ENCODE data around the gene SPNS3.

SPNS3 gene

DNA sequence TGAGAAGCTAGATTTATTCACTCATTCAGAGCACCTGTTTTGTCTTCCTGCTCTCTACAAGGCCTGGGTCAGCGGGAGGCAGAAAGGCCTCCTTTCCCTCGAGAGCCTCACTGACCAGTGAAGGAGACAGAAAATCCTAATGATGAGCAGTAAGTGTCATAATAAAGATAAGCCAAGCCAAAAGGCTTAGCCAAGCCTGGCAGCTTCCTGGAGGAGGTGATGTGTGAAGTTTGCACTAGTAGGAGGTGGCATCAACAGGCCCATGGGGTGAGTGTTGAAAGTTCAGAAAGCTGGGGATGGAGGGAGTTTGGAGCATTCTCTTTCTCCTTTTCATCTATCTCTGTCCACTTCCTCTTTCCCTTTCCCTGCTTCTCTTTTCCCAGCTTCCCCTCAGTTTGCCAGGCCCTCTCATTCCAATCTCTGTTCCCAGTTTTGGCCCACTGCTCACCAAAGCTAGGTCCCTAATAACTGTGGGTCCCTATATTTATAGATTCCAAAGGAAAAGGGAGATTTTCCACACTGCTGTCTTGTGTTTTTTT lies 16.5 kb upstream of the SPNS3 start:
- H2BK120ac ChIP-seq (ENCODE audit: insufficient read depth, low read length, poor library complexity), result no peak overlapping the region
- no peaks in the 10 kb centered on the region for H3K36me3 ChIP-seq (ENCODE audit: control insufficient read depth in 1 of 2, insufficient read depth in 2 of 2, low read length in 2 of 2)
- DNase-seq, result no peak
- H3K27ac ChIP-seq (ENCODE audit: low read depth, low read length), result no peak overlapping the region
- H3K23ac ChIP-seq (ENCODE audit: low read length), result no peak overlapping the region
- no peak overlapping the region for H3K4me2 ChIP-seq (ENCODE audit: low read length)
- H3K4me3 ChIP-seq (ENCODE audit: low read depth, low read length), result no peak overlapping the region
- H4K8ac ChIP-seq (ENCODE audit: low read depth, low read length), result no peak overlapping the region
- no peak overlapping the region for H4K91ac ChIP-seq (ENCODE audit: low read depth, low read length)
- no peak overlapping the region for H3K14ac ChIP-seq (ENCODE audit: low read length)
- H3K9ac ChIP-seq (ENCODE audit: low read length), result no peak overlapping the region
- no peaks in the 10 kb centered on the region for H3K79me2 ChIP-seq (ENCODE audit: control insufficient read depth, insufficient read depth, low read length, poor library complexity)
- no peak overlapping the region for H2AK5ac ChIP-seq (ENCODE audit: low read length)
- H3K79me1 ChIP-seq (ENCODE audit: low read length), result peaks cover 7% of the 10 kb centered on the region
- no peak overlapping the region for H2BK5ac ChIP-seq (ENCODE audit: low read depth, low read length, poor library complexity)
- H4K12ac ChIP-seq (ENCODE audit: low read depth, low read length), result no peak overlapping the region
- peaks cover 3 to 5% of the 10 kb centered on the region in 2 experiments for H3K4me1 ChIP-seq (ENCODE audit: control insufficient read depth in 1 of 2, insufficient read depth in 2 of 2, low read length in 2 of 2)
- H2BK12ac ChIP-seq (ENCODE audit: low read length), result no peak overlapping the region
- H3K18ac ChIP-seq (ENCODE audit: low read length), result no peak overlapping the region
- no peaks in the 10 kb centered on the region for H3K9me3 ChIP-seq (ENCODE audit: insufficient read depth, low read depth, low read length)
- no peak overlapping the region for H2AFZ ChIP-seq (ENCODE audit: insufficient read depth, low read length, poor library complexity)
- H3K4ac ChIP-seq (ENCODE audit: low read depth, low read length), result no peak overlapping the region
- no CpG with 5 or more reads among the region's 2 CpGs for WGBS (ENCODE audit: extremely low coverage, insufficient coverage, insufficient read length)
- H3K27me3 ChIP-seq (ENCODE audit: insufficient read depth, low read length), result no peaks in the 10 kb centered on the region

DNA sequence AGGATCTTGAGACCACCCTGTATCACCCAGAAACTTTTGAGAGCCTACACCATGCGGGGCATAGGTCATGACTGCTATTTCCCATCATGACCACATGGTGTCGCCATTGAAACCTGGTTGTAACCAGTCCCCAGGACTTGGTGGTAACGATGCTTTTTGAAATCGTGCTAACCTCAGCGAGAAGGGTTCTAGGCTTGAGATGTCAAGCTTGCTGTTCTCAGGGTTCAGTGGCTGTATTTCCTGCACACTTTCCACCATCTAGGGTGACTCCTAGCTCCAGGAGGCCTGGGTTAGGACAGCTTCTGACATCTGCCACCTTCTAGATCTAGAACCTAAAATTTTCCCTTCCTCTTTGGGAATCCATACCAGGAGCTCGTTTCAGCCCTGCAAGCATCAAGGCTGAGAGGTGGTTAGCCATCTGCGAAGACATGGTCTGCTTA lies 13.0 kb upstream of the SPNS3 start:
- no peak overlapping the region for H3K18ac ChIP-seq (ENCODE audit: low read length)
- peak overlapping the region; percentile 43 for H3K4ac ChIP-seq (ENCODE audit: low read depth, low read length)
- H3K27ac ChIP-seq (ENCODE audit: low read depth, low read length), result no peak overlapping the region
- peak; percentile 43 to 83 for DNase-seq
- WGBS (ENCODE audit: extremely low coverage, insufficient coverage, insufficient read length), result no CpG with 5 or more reads among the region's 7 CpGs
- H3K9ac ChIP-seq (ENCODE audit: low read length), result no peak overlapping the region
- H2BK120ac ChIP-seq (ENCODE audit: insufficient read depth, low read length, poor library complexity), result peak overlapping the region; percentile 72
- H3K23ac ChIP-seq (ENCODE audit: low read length), result no peak overlapping the region
- H2AFZ ChIP-seq (ENCODE audit: insufficient read depth, low read length, poor library complexity), result peak overlapping the region; percentile 32
- H2BK5ac ChIP-seq (ENCODE audit: low read depth, low read length, poor library complexity), result peak overlapping the region; percentile 47
- H3K36me3 ChIP-seq (ENCODE audit: control insufficient read depth in 1 of 2, insufficient read depth in 2 of 2, low read length in 2 of 2), result no peaks in the 10 kb centered on the region
- H3K27me3 ChIP-seq (ENCODE audit: insufficient read depth, low read length), result no peaks in the 10 kb centered on the region
- H3K79me1 ChIP-seq (ENCODE audit: low read length), result peaks cover 8% of the 10 kb centered on the region
- H2BK12ac ChIP-seq (ENCODE audit: low read length), result peak overlapping the region; percentile 70
- peaks cover 2 to 3% of the 10 kb centered on the region in 2 experiments for H3K4me1 ChIP-seq (ENCODE audit: control insufficient read depth in 1 of 2, insufficient read depth in 2 of 2, low read length in 2 of 2)
- no peak overlapping the region for H2AK5ac ChIP-seq (ENCODE audit: low read length)
- no peak overlapping the region for H3K4me3 ChIP-seq (ENCODE audit: low read depth, low read length)
- peak overlapping the region; percentile 53 for H3K14ac ChIP-seq (ENCODE audit: low read length)
- peak overlapping the region; percentile 65 for H4K91ac ChIP-seq (ENCODE audit: low read depth, low read length)
- no peak overlapping the region for H4K12ac ChIP-seq (ENCODE audit: low read depth, low read length)
- peak overlapping the region; percentile 13 for H3K4me2 ChIP-seq (ENCODE audit: low read length)
- H3K9me3 ChIP-seq (ENCODE audit: insufficient read depth, low read depth, low read length), result no peaks in the 10 kb centered on the region
- no peaks in the 10 kb centered on the region for H3K79me2 ChIP-seq (ENCODE audit: control insufficient read depth, insufficient read depth, low read length, poor library complexity)
- peak overlapping the region; percentile 41 for H4K8ac ChIP-seq (ENCODE audit: low read depth, low read length)

DNA sequence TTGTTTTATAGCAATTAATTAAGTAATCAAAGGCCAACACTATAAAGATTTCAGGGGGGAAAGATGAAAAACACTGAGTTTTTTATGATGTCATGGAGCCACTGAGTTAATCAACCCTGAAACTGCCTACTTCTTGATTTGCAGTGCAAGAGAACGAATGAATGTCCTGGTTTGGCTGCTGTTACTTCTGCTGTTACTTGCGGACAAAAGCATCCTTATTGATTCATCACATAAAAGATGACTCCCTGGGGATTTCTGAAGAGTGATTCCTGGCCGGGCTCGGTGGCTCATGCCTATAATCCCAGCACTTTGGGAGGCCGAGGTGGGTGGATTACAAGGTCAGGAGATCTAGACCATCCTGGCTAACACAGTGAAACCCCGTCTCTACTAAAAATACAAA lies 10.9 kb upstream of the SPNS3 start:
- no peak overlapping the region for H2AK5ac ChIP-seq (ENCODE audit: low read length)
- no peak overlapping the region for H3K14ac ChIP-seq (ENCODE audit: low read length)
- no peak overlapping the region for H2BK120ac ChIP-seq (ENCODE audit: insufficient read depth, low read length, poor library complexity)
- peaks cover 2 to 3% of the 10 kb centered on the region in 2 experiments for H3K4me1 ChIP-seq (ENCODE audit: control insufficient read depth in 1 of 2, insufficient read depth in 2 of 2, low read length in 2 of 2)
- no peaks in the 10 kb centered on the region for H3K79me2 ChIP-seq (ENCODE audit: control insufficient read depth, insufficient read depth, low read length, poor library complexity)
- no peak overlapping the region for H4K12ac ChIP-seq (ENCODE audit: low read depth, low read length)
- no peak overlapping the region for H3K23ac ChIP-seq (ENCODE audit: low read length)
- DNase-seq, result no peak
- H3K36me3 ChIP-seq (ENCODE audit: control insufficient read depth in 1 of 2, insufficient read depth in 2 of 2, low read length in 2 of 2), result no peaks in the 10 kb centered on the region
- no peak overlapping the region for H4K91ac ChIP-seq (ENCODE audit: low read depth, low read length)
- H3K4me3 ChIP-seq (ENCODE audit: low read depth, low read length), result no peak overlapping the region
- no CpG with 5 or more reads among the region's 6 CpGs for WGBS (ENCODE audit: extremely low coverage, insufficient coverage, insufficient read length)
- H3K18ac ChIP-seq (ENCODE audit: low read length), result no peak overlapping the region
- H2BK12ac ChIP-seq (ENCODE audit: low read length), result no peak overlapping the region
- H3K4ac ChIP-seq (ENCODE audit: low read depth, low read length), result no peak overlapping the region
- H3K4me2 ChIP-seq (ENCODE audit: low read length), result no peak overlapping the region
- no peak overlapping the region for H4K8ac ChIP-seq (ENCODE audit: low read depth, low read length)
- H2BK5ac ChIP-seq (ENCODE audit: low read depth, low read length, poor library complexity), result no peak overlapping the region
- no peak overlapping the region for H3K9ac ChIP-seq (ENCODE audit: low read length)
- peaks cover 8% of the 10 kb centered on the region for H3K79me1 ChIP-seq (ENCODE audit: low read length)
- H3K27ac ChIP-seq (ENCODE audit: low read depth, low read length), result no peak overlapping the region
- no peak overlapping the region for H2AFZ ChIP-seq (ENCODE audit: insufficient read depth, low read length, poor library complexity)
- H3K9me3 ChIP-seq (ENCODE audit: insufficient read depth, low read depth, low read length), result no peaks in the 10 kb centered on the region
- H3K27me3 ChIP-seq (ENCODE audit: insufficient read depth, low read length), result no peaks in the 10 kb centered on the region

DNA sequence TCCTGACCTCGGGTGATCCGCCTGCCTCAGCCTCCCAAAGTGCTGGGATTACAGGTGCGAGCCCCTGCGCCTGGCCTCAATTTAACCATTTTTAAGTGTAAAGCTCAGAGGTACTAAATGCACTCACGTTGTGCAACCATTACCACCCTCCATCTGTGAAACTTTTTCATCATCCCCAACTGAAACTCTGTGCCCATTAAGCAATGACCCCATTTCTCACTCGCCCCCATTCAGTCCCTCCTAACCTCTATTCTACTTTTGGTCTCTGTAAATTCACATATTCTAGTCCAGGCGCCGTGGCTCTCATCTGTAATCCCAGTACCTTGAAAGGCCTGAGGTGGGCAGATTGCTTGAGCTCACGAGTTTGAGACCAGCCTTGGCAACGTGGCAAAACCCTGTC lies 8.3 kb upstream of the SPNS3 start:
- Histone ChIP-seq H3K27ac (ENCODE audit: low read depth, low read length) (no peak overlapping the region), H3K79me2 (ENCODE audit: control insufficient read depth, insufficient read depth, low read length, poor library complexity) (no peaks in the 10 kb centered on the region), H3K79me1 (ENCODE audit: low read length) (peaks cover 8% of the 10 kb centered on the region), H2AK5ac (ENCODE audit: low read length) (peak overlapping the region; percentile 29), H3K23ac (ENCODE audit: low read length) (no peak overlapping the region), H2AFZ (ENCODE audit: insufficient read depth, low read length, poor library complexity) (no peak overlapping the region), H3K4ac (ENCODE audit: low read depth, low read length) (no peak overlapping the region), H3K9ac (ENCODE audit: low read length) (no peak overlapping the region), H3K18ac (ENCODE audit: low read length) (no peak overlapping the region), H2BK120ac (ENCODE audit: insufficient read depth, low read length, poor library complexity) (peak overlapping the region; percentile 12), H4K8ac (ENCODE audit: low read depth, low read length) (no peak overlapping the region), H3K36me3 (ENCODE audit: control insufficient read depth in 1 of 2, insufficient read depth in 2 of 2, low read length in 2 of 2) (no peaks in the 10 kb centered on the region), H3K4me3 (ENCODE audit: low read depth, low read length) (no peak overlapping the region), H3K9me3 (ENCODE audit: insufficient read depth, low read depth, low read length) (no peaks in the 10 kb centered on the region), H2BK12ac (ENCODE audit: low read length) (peak overlapping the region; percentile 44), H3K4me2 (ENCODE audit: low read length) (no peak overlapping the region), H4K12ac (ENCODE audit: low read depth, low read length) (no peak overlapping the region), H4K91ac (ENCODE audit: low read depth, low read length) (no peak overlapping the region), H2BK5ac (ENCODE audit: low read depth, low read length, poor library complexity) (no peak overlapping the region), H3K4me1 (ENCODE audit: control insufficient read depth in 1 of 2, insufficient read depth in 2 of 2, low read length in 2 of 2) (peaks cover 3 to 4% of the 10 kb centered on the region in 2 experiments), H3K27me3 (ENCODE audit: insufficient read depth, low read length) (no peaks in the 10 kb centered on the region), H3K14ac (ENCODE audit: low read length) (no peak overlapping the region)
- no peak for DNase-seq
- WGBS (ENCODE audit: extremely low coverage, insufficient coverage, insufficient read length), result no CpG with 5 or more reads among the region's 10 CpGs

All from trophoblast cell (in vitro differentiated cells and primary cell).